Measurements from ENCODE around the gene SSRP1. TPM values are rescaled to one million over a fixed set of nuclear protein-coding genes. Genes with fewer than 3 reads are reported as not detected.

SSRP1 gene
- polyA plus RNA-seq, 1 donor = 94.7 TPM

DNA sequence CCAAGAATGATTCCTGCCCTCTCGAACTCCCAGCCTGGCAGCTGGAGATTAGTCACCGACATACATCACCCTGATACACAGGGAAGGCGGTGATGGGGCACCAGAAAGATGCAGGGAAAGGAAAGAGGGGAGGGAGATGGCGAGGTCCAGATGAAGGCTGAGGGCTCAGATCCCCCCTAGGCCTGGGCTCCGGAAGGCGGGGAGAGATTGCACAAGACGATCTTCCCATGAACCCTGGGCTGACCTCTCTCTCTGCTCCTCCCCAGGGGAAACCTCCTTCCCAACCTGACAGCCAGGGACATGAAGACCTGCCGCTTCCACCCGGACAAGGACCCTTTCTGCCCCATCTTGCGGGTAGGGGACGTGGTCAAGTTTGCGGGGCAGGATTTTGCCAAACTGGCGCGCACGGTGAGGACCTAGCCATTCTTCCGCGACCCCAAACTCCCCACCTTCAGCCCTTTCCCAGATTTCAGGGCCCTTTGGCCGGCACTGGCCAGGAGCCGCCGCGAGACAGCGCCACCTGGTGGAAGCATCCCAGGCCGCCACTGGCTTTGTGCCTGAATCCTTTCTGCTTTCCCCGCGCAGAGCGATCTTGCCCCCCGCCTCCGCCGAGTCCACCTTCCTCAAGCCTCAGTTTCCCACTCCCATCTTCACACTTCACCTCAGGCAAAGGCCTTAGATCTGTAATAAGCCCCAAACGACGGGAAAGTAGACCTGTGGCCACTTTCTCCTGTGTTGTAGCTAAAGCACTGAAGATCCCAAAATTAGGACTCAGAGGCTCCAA lies 14.0 kb upstream of the SSRP1 start:
- peaks cover 3% of the 10 kb centered on the region for H3K4me1 ChIP-seq (ENCODE audit: control insufficient read depth, insufficient read depth, low read length)
- peak in 1 of 2 donors; percentile 42 for DNase-seq
- H3K4me3 ChIP-seq (ENCODE audit: low read length) = no peak overlapping the region
- H3K36me3 ChIP-seq (ENCODE audit: control insufficient read depth, insufficient read depth, low read length) = no peaks in the 10 kb centered on the region
- no peaks in the 10 kb centered on the region for H3K27me3 ChIP-seq (ENCODE audit: control insufficient read depth, insufficient read depth, low read length)
- WGBS (ENCODE audit: insufficient coverage, low lambda C conversion rate) = no CpG with 5 or more reads among the region's 31 CpGs
- no peak overlapping the region for H3K27ac ChIP-seq (ENCODE audit: low read length)
- no peaks in the 10 kb centered on the region for H3K9me3 ChIP-seq (ENCODE audit: control insufficient read depth, low read depth, low read length)

DNA sequence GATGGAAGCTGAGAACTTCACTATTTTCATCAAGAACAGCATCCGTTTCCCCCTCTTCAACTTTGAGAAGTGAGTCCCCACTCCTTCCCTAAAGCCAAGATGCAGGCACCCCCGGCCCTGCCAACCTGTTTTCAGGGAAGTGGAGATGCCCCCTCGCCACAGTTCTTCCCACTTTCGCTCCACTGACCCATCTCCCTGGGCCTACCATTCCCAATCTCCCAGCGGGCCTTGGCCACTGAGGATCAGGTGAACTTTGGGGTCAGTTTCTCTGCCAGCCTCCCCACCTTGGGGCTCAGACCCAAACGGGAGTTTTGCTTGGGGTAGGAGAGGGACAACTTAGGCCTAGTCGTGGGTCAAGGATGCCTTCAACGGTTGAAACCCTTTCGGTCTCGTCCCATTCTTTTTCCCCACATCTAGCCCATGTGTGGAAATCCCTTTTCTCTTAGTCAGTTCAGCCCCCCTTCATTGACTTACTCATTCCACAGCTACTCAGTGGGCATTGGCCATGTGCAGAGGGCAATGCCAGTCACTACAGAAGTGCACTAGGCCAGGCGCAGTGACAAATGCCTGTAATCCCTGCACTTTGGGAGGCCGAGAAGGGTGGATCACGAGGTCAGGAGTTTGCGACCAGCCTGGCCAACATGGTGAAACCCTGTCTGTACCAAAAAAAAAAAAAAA lies 13.1 kb upstream of the SSRP1 start:
- Histone ChIP-seq H3K4me3 (ENCODE audit: low read length) (no peak overlapping the region), H3K4me1 (ENCODE audit: control insufficient read depth, insufficient read depth, low read length) (peaks cover 3% of the 10 kb centered on the region), H3K36me3 (ENCODE audit: control insufficient read depth, insufficient read depth, low read length) (no peaks in the 10 kb centered on the region), H3K9me3 (ENCODE audit: control insufficient read depth, low read depth, low read length) (no peaks in the 10 kb centered on the region), H3K27me3 (ENCODE audit: control insufficient read depth, insufficient read depth, low read length) (no peaks in the 10 kb centered on the region), H3K27ac (ENCODE audit: low read length) (no peak overlapping the region)
- WGBS (ENCODE audit: insufficient coverage, low lambda C conversion rate) = 93% methylated on average over 5 of the region's 14 CpGs
- DNase-seq = no peak

- no peak for DNase-seq
- Histone ChIP-seq H3K27ac (ENCODE audit: low read length) (no peak overlapping the region), H3K9me3 (ENCODE audit: control insufficient read depth, low read depth, low read length) (no peaks in the 10 kb centered on the region), H3K4me3 (ENCODE audit: low read length) (no peak overlapping the region), H3K27me3 (ENCODE audit: control insufficient read depth, insufficient read depth, low read length) (no peaks in the 10 kb centered on the region), H3K36me3 (ENCODE audit: control insufficient read depth, insufficient read depth, low read length) (no peaks in the 10 kb centered on the region), H3K4me1 (ENCODE audit: control insufficient read depth, insufficient read depth, low read length) (peaks cover 3% of the 10 kb centered on the region)
- no CpG with 5 or more reads among the region's 7 CpGs for WGBS (ENCODE audit: insufficient coverage, low lambda C conversion rate)
Observed at GRCh38 chr11:57348052-57348451, 12.4 kb upstream of the SSRP1 start.

GRCh38 chr11:57347336-57347735 lies 11.6 kb upstream of the SSRP1 start:
- no peak for DNase-seq
- WGBS (ENCODE audit: insufficient coverage, low lambda C conversion rate) = no CpG with 5 or more reads among the region's 9 CpGs
- H3K9me3 ChIP-seq (ENCODE audit: control insufficient read depth, low read depth, low read length) = no peaks in the 10 kb centered on the region
- H3K27me3 ChIP-seq (ENCODE audit: control insufficient read depth, insufficient read depth, low read length) = no peaks in the 10 kb centered on the region
- H3K4me1 ChIP-seq (ENCODE audit: control insufficient read depth, insufficient read depth, low read length) = peaks cover 3% of the 10 kb centered on the region
- H3K36me3 ChIP-seq (ENCODE audit: control insufficient read depth, insufficient read depth, low read length) = no peaks in the 10 kb centered on the region
- H3K4me3 ChIP-seq (ENCODE audit: low read length) = no peak overlapping the region
- no peak overlapping the region for H3K27ac ChIP-seq (ENCODE audit: low read length)

- no CpG with 5 or more reads among the region's 11 CpGs for WGBS (ENCODE audit: insufficient coverage, low lambda C conversion rate)
- H3K36me3 ChIP-seq (ENCODE audit: control insufficient read depth, insufficient read depth, low read length) = no peaks in the 10 kb centered on the region
- H3K4me1 ChIP-seq (ENCODE audit: control insufficient read depth, insufficient read depth, low read length) = peaks cover 3% of the 10 kb centered on the region
- H3K27me3 ChIP-seq (ENCODE audit: control insufficient read depth, insufficient read depth, low read length) = no peaks in the 10 kb centered on the region
- H3K27ac ChIP-seq (ENCODE audit: low read length) = no peak overlapping the region
- no peak overlapping the region for H3K4me3 ChIP-seq (ENCODE audit: low read length)
- peak; percentile 79 to 80 for DNase-seq
- H3K9me3 ChIP-seq (ENCODE audit: control insufficient read depth, low read depth, low read length) = no peaks in the 10 kb centered on the region
Observed at GRCh38 chr11:57345555-57346211, 10.0 kb upstream of the SSRP1 start.

- Histone ChIP-seq H3K36me3 (ENCODE audit: control insufficient read depth, insufficient read depth, low read length) (no peaks in the 10 kb centered on the region), H3K4me1 (ENCODE audit: control insufficient read depth, insufficient read depth, low read length) (peaks cover 3% of the 10 kb centered on the region), H3K27me3 (ENCODE audit: control insufficient read depth, insufficient read depth, low read length) (no peaks in the 10 kb centered on the region), H3K27ac (ENCODE audit: low read length) (no peak overlapping the region), H3K4me3 (ENCODE audit: low read length) (no peak overlapping the region), H3K9me3 (ENCODE audit: control insufficient read depth, low read depth, low read length) (no peaks in the 10 kb centered on the region)
- 100% methylated on average over 6 of the region's 10 CpGs for WGBS (ENCODE audit: insufficient coverage, low lambda C conversion rate)
- DNase-seq = no peak
Observed at GRCh38 chr11:57344826-57345225, 9.1 kb upstream of the SSRP1 start.

DNA sequence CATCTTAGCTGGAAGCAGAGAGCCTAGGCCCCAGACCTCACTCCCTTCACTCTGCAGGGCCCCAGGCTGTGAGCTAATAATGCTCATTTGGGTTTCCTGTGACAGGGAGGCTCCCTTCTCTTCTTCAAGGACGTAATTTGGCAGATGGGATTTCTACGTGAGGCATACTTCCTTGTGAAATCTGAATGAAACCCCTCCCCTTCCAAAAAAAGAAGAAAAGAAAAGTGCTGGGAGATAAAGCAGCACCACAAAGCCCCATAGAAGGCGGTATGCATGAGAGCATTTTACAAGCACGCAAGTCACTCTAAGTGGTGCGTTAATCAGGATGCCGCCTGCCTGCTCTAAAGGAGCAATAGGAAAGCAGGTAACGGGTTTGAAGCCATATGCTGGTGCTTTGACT lies 8.1 kb upstream of the SSRP1 start:
- no peak for DNase-seq
- Histone ChIP-seq H3K4me1 (ENCODE audit: control insufficient read depth, insufficient read depth, low read length) (peaks cover 3% of the 10 kb centered on the region), H3K9me3 (ENCODE audit: control insufficient read depth, low read depth, low read length) (no peaks in the 10 kb centered on the region), H3K27me3 (ENCODE audit: control insufficient read depth, insufficient read depth, low read length) (no peaks in the 10 kb centered on the region), H3K27ac (ENCODE audit: low read length) (no peak overlapping the region), H3K36me3 (ENCODE audit: control insufficient read depth, insufficient read depth, low read length) (no peaks in the 10 kb centered on the region), H3K4me3 (ENCODE audit: low read length) (no peak overlapping the region)
- 80% methylated on average over 1 of the region's 7 CpGs for WGBS (ENCODE audit: insufficient coverage, low lambda C conversion rate)

DNA sequence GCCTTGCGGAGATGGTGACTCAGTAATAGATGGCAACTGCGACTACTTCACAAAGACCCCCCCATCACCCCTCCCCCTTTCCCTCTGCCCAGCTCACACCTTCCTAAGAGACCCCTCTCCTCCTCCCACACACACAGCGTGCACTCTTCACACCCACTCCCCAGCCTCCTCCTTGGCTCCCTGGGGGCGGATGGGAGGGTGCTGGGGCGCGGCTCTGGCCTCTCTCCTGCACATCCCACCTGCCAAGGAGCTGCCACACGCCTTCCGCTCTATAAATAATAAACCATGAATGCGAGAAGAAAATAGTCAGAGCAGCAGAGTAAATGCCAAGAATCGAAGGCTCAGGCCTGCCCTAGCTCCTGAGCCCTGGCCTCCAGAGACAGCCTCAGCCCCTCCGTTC lies 7.0 kb upstream of the SSRP1 start:
- H3K4me1 ChIP-seq (ENCODE audit: control insufficient read depth, insufficient read depth, low read length) = peaks cover 3% of the 10 kb centered on the region
- H3K4me3 ChIP-seq (ENCODE audit: low read length) = no peak overlapping the region
- DNase-seq = no peak
- no CpG with 5 or more reads among the region's 11 CpGs for WGBS (ENCODE audit: insufficient coverage, low lambda C conversion rate)
- no peaks in the 10 kb centered on the region for H3K36me3 ChIP-seq (ENCODE audit: control insufficient read depth, insufficient read depth, low read length)
- H3K27me3 ChIP-seq (ENCODE audit: control insufficient read depth, insufficient read depth, low read length) = no peaks in the 10 kb centered on the region
- H3K9me3 ChIP-seq (ENCODE audit: control insufficient read depth, low read depth, low read length) = no peaks in the 10 kb centered on the region
- H3K27ac ChIP-seq (ENCODE audit: low read length) = no peak overlapping the region

DNA sequence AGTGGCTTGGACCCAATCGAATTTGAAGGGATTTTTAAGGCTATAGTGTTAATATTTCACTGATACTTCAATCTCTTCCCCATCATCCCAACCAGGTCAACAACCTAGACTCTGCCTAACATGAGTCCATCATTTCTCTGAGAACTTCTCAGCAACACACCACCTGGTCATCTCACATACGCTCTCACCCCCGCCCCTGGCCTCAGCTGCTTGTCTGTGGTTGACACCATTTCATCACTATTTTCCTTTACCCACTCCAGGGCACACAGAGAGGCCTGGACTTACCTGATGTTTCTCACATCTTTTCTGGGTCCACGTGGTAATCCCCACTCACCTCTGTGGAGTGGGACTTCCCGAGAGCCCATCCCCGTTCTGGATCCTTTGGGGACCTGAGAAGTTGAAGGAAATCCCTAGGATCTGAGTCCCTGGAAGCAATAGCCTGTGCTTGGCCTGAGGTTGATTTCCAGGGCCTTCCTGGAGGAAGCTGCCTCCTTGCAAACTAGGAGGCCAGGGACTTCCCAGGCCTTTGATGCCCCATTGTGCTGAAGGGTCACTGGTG lies 5.6 kb upstream of the SSRP1 start:
- no peaks in the 10 kb centered on the region for H3K27me3 ChIP-seq (ENCODE audit: control insufficient read depth, insufficient read depth, low read length)
- H3K4me3 ChIP-seq (ENCODE audit: low read length) = no peak overlapping the region
- DNase-seq = no peak
- H3K36me3 ChIP-seq (ENCODE audit: control insufficient read depth, insufficient read depth, low read length) = no peaks in the 10 kb centered on the region
- no peak overlapping the region for H3K27ac ChIP-seq (ENCODE audit: low read length)
- H3K9me3 ChIP-seq (ENCODE audit: control insufficient read depth, low read depth, low read length) = no peaks in the 10 kb centered on the region
- no CpG with 5 or more reads among the region's 6 CpGs for WGBS (ENCODE audit: insufficient coverage, low lambda C conversion rate)
- H3K4me1 ChIP-seq (ENCODE audit: control insufficient read depth, insufficient read depth, low read length) = peaks cover 3% of the 10 kb centered on the region

- no peak overlapping the region for H3K27ac ChIP-seq (ENCODE audit: low read length)
- DNase-seq = peak in 1 of 2 donors; percentile 34
- H3K4me3 ChIP-seq (ENCODE audit: low read length) = no peak overlapping the region
- H3K4me1 ChIP-seq (ENCODE audit: control insufficient read depth, insufficient read depth, low read length) = no peaks in the 10 kb centered on the region
- no peaks in the 10 kb centered on the region for H3K27me3 ChIP-seq (ENCODE audit: control insufficient read depth, insufficient read depth, low read length)
- no CpG with 5 or more reads among the region's 12 CpGs for WGBS (ENCODE audit: insufficient coverage, low lambda C conversion rate)
- H3K9me3 ChIP-seq (ENCODE audit: control insufficient read depth, low read depth, low read length) = no peaks in the 10 kb centered on the region
- H3K36me3 ChIP-seq (ENCODE audit: control insufficient read depth, insufficient read depth, low read length) = no peaks in the 10 kb centered on the region
Observed at GRCh38 chr11:57340039-57340615, 4.4 kb upstream of the SSRP1 start.
